Measurements from ENCODE around the gene TRIO. TPM values are rescaled to one million over a fixed set of nuclear protein-coding genes. Genes with fewer than 3 reads are reported as not detected.

The TRIO gene
- total and polyA plus RNA-seq, 2 donors (not counting 3 experiments of a cell fraction or from before 2014, with no cell fraction given), result 82.9 to 248 TPM

DNA sequence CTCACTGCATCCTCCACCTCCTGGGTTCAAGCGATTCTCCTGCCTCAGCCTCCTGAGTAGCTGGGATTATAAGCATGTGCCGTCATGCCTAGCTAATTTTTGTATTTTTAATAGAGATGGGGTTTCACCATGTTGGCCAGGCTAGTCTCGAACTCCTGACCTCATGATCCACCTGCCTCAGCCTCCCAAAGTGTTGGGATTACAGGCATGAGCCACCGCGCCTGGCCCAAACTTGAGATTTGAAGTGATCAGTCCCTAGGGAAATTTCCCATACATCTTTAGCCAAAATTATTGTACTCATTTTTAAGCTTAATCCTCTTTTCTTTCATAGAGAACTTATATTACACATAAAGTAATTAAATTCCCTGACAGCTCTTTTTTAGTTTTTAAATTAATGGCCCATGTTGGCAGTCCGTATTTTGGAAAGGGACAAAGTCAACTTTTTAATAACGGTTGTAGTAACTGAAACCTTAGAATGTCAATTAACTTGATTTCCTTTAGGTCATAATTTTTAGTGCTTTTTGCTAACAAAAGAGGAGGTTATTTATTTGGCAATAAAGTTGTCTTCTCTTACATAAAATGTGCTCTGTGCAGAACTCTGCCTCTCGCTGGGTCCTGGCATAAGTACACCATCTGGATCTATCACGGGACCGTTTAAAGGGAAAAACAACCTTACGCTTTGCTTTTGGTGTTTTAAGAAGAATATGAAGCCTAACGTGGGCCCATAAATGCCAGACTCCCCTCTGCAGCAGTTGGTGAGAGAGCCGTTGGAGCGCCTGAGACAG lies 296.1 kb downstream of the TRIO start:
- Histone ChIP-seq H3K9me3 (replicated peaks; ENCODE audit: control insufficient read depth, insufficient read depth, low read length) (no peaks in the 10 kb centered on the region), H3K9ac (replicated peaks; ENCODE audit: extremely low read depth, insufficient read depth, low read length) (peak overlapping the region; percentile 54), H3K4me3 (replicated peaks in 1 of 3; ENCODE audit: insufficient read depth in 1 of 3, low read depth in 1 of 3, low read length in 3 of 3) (no peak overlapping the region), H4K20me1 (replicated peaks; ENCODE audit: control insufficient read depth, extremely low read depth, insufficient read depth, low read length) (no peaks in the 10 kb centered on the region), H3K4me1 (ENCODE audit: control insufficient read depth, extremely low read depth, insufficient read depth, low read length) (peaks cover 52% of the 10 kb centered on the region), H3K27me3 (ENCODE audit: control insufficient read depth in 2 of 2, insufficient read depth in 2 of 2, low read length in 2 of 2) (no peaks in the 10 kb centered on the region), H3K36me3 (ENCODE audit: control insufficient read depth in 2 of 2, extremely low read depth in 1 of 2, insufficient read depth in 2 of 2, low read length in 2 of 2) (peaks cover 0 to 2% of the 10 kb centered on the region in 2 experiments), H3K27ac (ENCODE audit: insufficient read depth, low read depth, low read length) (peak overlapping the region; percentile 73), H3K9me1 (replicated peaks; ENCODE audit: control insufficient read depth, extremely low read depth, insufficient read depth, low read length) (no peaks in the 10 kb centered on the region), H2AFZ (ENCODE audit: low read depth, low read length) (no peak overlapping the region), H3K4me2 (ENCODE audit: insufficient read depth, low read length) (peak overlapping the region; percentile 91), H3K79me2 (ENCODE audit: control insufficient read depth, insufficient read depth, low read length) (peaks cover 60% of the 10 kb centered on the region)
- dilution Hi-C loops (cut with MboI; ENCODE audit: extremely low pct_ligation_motif_present, low sequenced_read_pairs), result no loop called here
- no peak for TF ChIP-seq EZH2 (IDR thresholded peaks at IDR 0.05; ENCODE audit: borderline replicate concordance, low read depth, low read length, severe bottlenecking)
- no peak for TF ChIP-seq JUN (IDR thresholded peaks at IDR 0.05; ENCODE audit: borderline replicate concordance, insufficient read depth, insufficient read length, low read depth)
- no peak for TF ChIP-seq POLR2A (IDR thresholded peaks at IDR 0.05; ENCODE audit: low read depth, low read length)
- CTCF ChIA-PET, result interaction anchor here (0.9 to 2.4 kb wide), 2 partner anchors 10 to 209 kb away, joined by 3 to 8 read pairs; no protein-coding TSS in a partner anchor
- POLR2A ChIA-PET, result no interaction called here
- intact Hi-C loops (cut with micrococcal nuclease), result no loop called here
- BruUV-seq (replicated peaks), result no TSS peak
- FAIRE-seq (no peak), DNase-seq (ENCODE audit: low read depth, low spot score) (peak; percentile 38)

- dilution Hi-C loops (cut with MboI; ENCODE audit: extremely low pct_ligation_motif_present, low sequenced_read_pairs), result no loop called here
- H4K20me1 ChIP-seq (replicated peaks; ENCODE audit: control insufficient read depth, extremely low read depth, insufficient read depth, low read length), result no peaks in the 10 kb centered on the region
Observed at GRCh38 chr5:14440223-14440581, 297.1 kb downstream of the TRIO start.

More at GRCh38 chr5:14440223-14440581, 297.1 kb downstream of the TRIO start:
- TF ChIP-seq MYC (IDR thresholded peaks at IDR 0.05; ENCODE audit: low read depth, low read length), result no peak
- TF ChIP-seq CTCF (IDR thresholded peaks at IDR 0.05; ENCODE audit: extremely low read depth in 1 of 2, insufficient read depth in 1 of 2, low read depth in 1 of 2, low read length in 2 of 2), result no peak
- no peak for TF ChIP-seq FOS (IDR thresholded peaks at IDR 0.05; ENCODE audit: borderline replicate concordance, insufficient read depth, low read length)
- TF ChIP-seq POLR2A (IDR thresholded peaks at IDR 0.05; ENCODE audit: low read depth, low read length), result no peak
- no peak for TF ChIP-seq GATA2 (IDR thresholded peaks at IDR 0.05; ENCODE audit: insufficient read depth, insufficient read length, low read depth, low read length)
- no peak for TF ChIP-seq JUN (IDR thresholded peaks at IDR 0.05; ENCODE audit: borderline replicate concordance, insufficient read depth, insufficient read length, low read depth)
- TF ChIP-seq POLR2AphosphoS5 (IDR thresholded peaks at IDR 0.05; ENCODE audit: insufficient read depth, low read depth, low read length), result no peak
- TF ChIP-seq, protein P1, sequence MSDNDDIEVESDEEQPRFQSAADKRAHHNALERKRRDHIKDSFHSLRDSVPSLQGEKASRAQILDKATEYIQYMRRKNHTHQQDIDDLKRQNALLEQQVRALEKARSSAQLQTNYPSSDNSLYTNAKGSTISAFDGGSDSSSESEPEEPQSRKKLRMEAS (IDR thresholded peaks at IDR 0.05; ENCODE audit: insufficient read depth, insufficient read length), result no peak
- TF ChIP-seq EZH2 (IDR thresholded peaks at IDR 0.05; ENCODE audit: borderline replicate concordance, low read depth, low read length, severe bottlenecking), result no peak
- peak overlapping the region; percentile 73 for H3K27ac ChIP-seq (ENCODE audit: insufficient read depth, low read depth, low read length)
- BruUV-seq (replicated peaks), result TSS peak; percentile 55
- DNase-seq (ENCODE audit: low read depth, low spot score) (no peak), FAIRE-seq (no peak)
- H3K4me1 ChIP-seq (ENCODE audit: control insufficient read depth, extremely low read depth, insufficient read depth, low read length), result peaks cover 61% of the 10 kb centered on the region
- H3K79me2 ChIP-seq (ENCODE audit: control insufficient read depth, insufficient read depth, low read length), result peaks cover 59% of the 10 kb centered on the region
- no peaks in the 10 kb centered on the region for H3K27me3 ChIP-seq (ENCODE audit: control insufficient read depth in 2 of 2, insufficient read depth in 2 of 2, low read length in 2 of 2)
- no peaks in the 10 kb centered on the region for H3K9me1 ChIP-seq (replicated peaks; ENCODE audit: control insufficient read depth, extremely low read depth, insufficient read depth, low read length)
- H3K4me2 ChIP-seq (ENCODE audit: insufficient read depth, low read length), result peak overlapping the region; percentile 91
- H3K9me3 ChIP-seq (replicated peaks; ENCODE audit: control insufficient read depth, insufficient read depth, low read length), result no peaks in the 10 kb centered on the region
- POLR2A ChIA-PET, result no interaction called here
- peak overlapping the region; percentile 1 for H2AFZ ChIP-seq (ENCODE audit: low read depth, low read length)
- peak overlapping the region in 1 of 3 experiments; percentile 63 for H3K4me3 ChIP-seq (replicated peaks in 1 of 3; ENCODE audit: insufficient read depth in 1 of 3, low read depth in 1 of 3, low read length in 3 of 3)
- CTCF ChIA-PET, result interaction anchor here (1.0 to 2.4 kb wide), 3 partner anchors 11 to 208 kb away, joined by 3 to 8 read pairs (median 5); no protein-coding TSS in a partner anchor
- intact Hi-C loops (cut with micrococcal nuclease), result no loop called here
- peak overlapping the region; percentile 54 for H3K9ac ChIP-seq (replicated peaks; ENCODE audit: extremely low read depth, insufficient read depth, low read length)
- H3K36me3 ChIP-seq (ENCODE audit: control insufficient read depth in 2 of 2, extremely low read depth in 1 of 2, insufficient read depth in 2 of 2, low read length in 2 of 2), result peaks cover 0 to 2% of the 10 kb centered on the region in 2 experiments
